Mesenchymal stem cell (in vitro differentiated cells and primary cell): ENCODE results near the gene AFF2.

Source experiments
- DNase-seq: peaks from one replicate; pipeline ENCODE4 v3.0.0-alpha.2; 2013
- H2AFZ ChIP-seq: one replicate; pipeline ENCODE4 v1.6.1; 2013; ENCODE audit warnings: low read depth, mild to moderate bottlenecking, control low read depth, inconsistent platforms, low read length, moderate library complexity
- H2AK5ac ChIP-seq: 2 replicates; pipeline ENCODE4 v1.6.1; 2013; ENCODE audit warnings: low read length, moderate library complexity, mild to moderate bottlenecking, inconsistent platforms; ENCODE audit not compliant: severe bottlenecking
- H2BK120ac ChIP-seq: one replicate; pipeline ENCODE4 v1.6.1; 2013; ENCODE audit warnings: low read depth, mild to moderate bottlenecking, inconsistent platforms, low read length, moderate library complexity
- H2BK12ac ChIP-seq, 2 experiments: one replicate each; pipeline ENCODE4 v1.6.1; 2013; ENCODE audit warnings: inconsistent platforms in 2 of 2, low read length in 2 of 2, mild to moderate bottlenecking in 2 of 2, moderate library complexity in 2 of 2, control low read depth in 1 of 2
- H2BK15ac ChIP-seq: one replicate; pipeline ENCODE4 v1.6.1; 2013; ENCODE audit warnings: mild to moderate bottlenecking, low read depth, inconsistent platforms; ENCODE audit not compliant: poor library complexity, severe bottlenecking
- H2BK5ac ChIP-seq: 2 replicates; pipeline ENCODE4 v1.6.1; 2013; ENCODE audit warnings: low read depth, mild to moderate bottlenecking, low read length, control low read depth, inconsistent platforms; ENCODE audit not compliant: poor library complexity, severe bottlenecking
- H3K14ac ChIP-seq, 2 experiments: one replicate each; pipeline ENCODE4 v1.6.1; 2013; ENCODE audit warnings: inconsistent platforms in 2 of 2, low read length in 2 of 2, control low read depth in 1 of 2, mild to moderate bottlenecking in 1 of 2, moderate library complexity in 1 of 2
- H3K18ac ChIP-seq, 2 experiments: one replicate each; pipeline ENCODE4 v1.6.1; 2013; ENCODE audit warnings: inconsistent platforms in 2 of 2, low read length in 2 of 2, control low read depth in 1 of 2, low read depth in 1 of 2, mild to moderate bottlenecking in 1 of 2
- H3K23ac ChIP-seq, 2 experiments: one replicate each; pipeline ENCODE4 v1.6.1; 2013; ENCODE audit warnings: inconsistent platforms in 2 of 2, low read length in 2 of 2, mild to moderate bottlenecking in 2 of 2, moderate library complexity in 2 of 2, control low read depth in 1 of 2
- H3K27ac ChIP-seq: 2 replicates; pipeline ENCODE4 v1.5.1; 2013; ENCODE audit warnings: mild to moderate bottlenecking, moderate library complexity, low read length, control low read depth, inconsistent platforms; ENCODE audit not compliant: poor library complexity, severe bottlenecking
- H3K27me3 ChIP-seq, 2 experiments: 2 replicates each; pipeline versions ENCODE4 v1.6.1 to v1.7.0; 2013; ENCODE audit warnings: low read length in 2 of 2, mild to moderate bottlenecking in 2 of 2, moderate library complexity in 2 of 2, control low read depth in 1 of 2, inconsistent platforms in 1 of 2; ENCODE audit not compliant: control insufficient read depth in 1 of 2, insufficient read depth in 1 of 2
- H3K36me3 ChIP-seq, 2 experiments: 2 replicates each; pipeline versions ENCODE4 v1.6.1 to v1.7.0; 2013; ENCODE audit warnings: low read length in 2 of 2, control low read depth in 1 of 2, inconsistent platforms in 1 of 2, low read depth in 1 of 2, mild to moderate bottlenecking in 1 of 2; ENCODE audit not compliant: insufficient read depth in 2 of 2, control insufficient read depth in 1 of 2
- H3K4ac ChIP-seq, 2 experiments: one replicate each; pipeline ENCODE4 v1.6.1; 2013; ENCODE audit warnings: inconsistent platforms in 2 of 2, low read length in 2 of 2, mild to moderate bottlenecking in 2 of 2, moderate library complexity in 2 of 2, control low read depth in 1 of 2, low read depth in 1 of 2
- H3K4me1 ChIP-seq: 2 replicates; pipeline ENCODE4 v1.6.1; 2013; ENCODE audit warnings: low read depth, low read length, control low read depth; ENCODE audit not compliant: control insufficient read depth, insufficient read depth
- H3K4me2 ChIP-seq: 2 replicates; pipeline ENCODE4 v1.6.1; 2013; ENCODE audit warnings: low read length, mild to moderate bottlenecking, inconsistent platforms; ENCODE audit not compliant: poor library complexity, severe bottlenecking
- H3K4me3 ChIP-seq, 2 experiments: 2 replicates each; pipeline versions ENCODE4 v1.5.1 to v1.7.0; 2013; ENCODE audit warnings: low read length in 2 of 2, mild to moderate bottlenecking in 2 of 2, control low read depth in 1 of 2, low read depth in 1 of 2; ENCODE audit not compliant: insufficient read depth in 1 of 2
- H3K79me1 ChIP-seq: replicated peaks from 2 replicates; pipeline ENCODE4 v1.6.1; 2013; ENCODE audit warnings: mild to moderate bottlenecking, control low read depth, low read length, inconsistent platforms; ENCODE audit not compliant: poor library complexity, severe bottlenecking
- H3K9ac ChIP-seq: 2 replicates; pipeline ENCODE4 v1.7.0; 2013; ENCODE audit warnings: mild to moderate bottlenecking, low read length, moderate library complexity
- H3K9me3 ChIP-seq: 2 replicates; pipeline ENCODE4 v1.7.0; 2013; ENCODE audit warnings: mild to moderate bottlenecking, low read length; ENCODE audit not compliant: control insufficient read depth
- H4K8ac ChIP-seq: one replicate; pipeline ENCODE4 v1.6.1; 2013; ENCODE audit warnings: inconsistent platforms, mild to moderate bottlenecking, low read length, moderate library complexity
- H4K91ac ChIP-seq: one replicate; pipeline ENCODE4 v1.6.1; 2013; ENCODE audit warnings: mild to moderate bottlenecking, low read length, inconsistent platforms
- WGBS: methylation state at CpG from one replicate; pipeline ENCODE4 v1.1.7; 2013; ENCODE audit warnings: mixed read lengths; 5-methylcytosine and 5-hydroxymethylcytosine counted together

Gene AFF2

GRCh38 chrX:148784856-148785255, 284.4 kb downstream of the AFF2 start:
- Histone ChIP-seq H3K4me3 (no peak overlapping the region), H3K36me3 (no peaks in the 10 kb centered on the region), H3K23ac (no peak overlapping the region), H3K4me2 (no peak overlapping the region), H3K4ac (no peak overlapping the region), H2AK5ac (no peak overlapping the region), H3K18ac (no peak overlapping the region), H4K91ac (no peak overlapping the region), H2BK5ac (no peak overlapping the region), H2AFZ (no peak overlapping the region), H3K9me3 (peaks cover 2% of the 10 kb centered on the region), H3K9ac (no peak overlapping the region), H2BK120ac (no peak overlapping the region), H4K8ac (no peak overlapping the region), H2BK15ac (no peak overlapping the region), H3K27me3 (no peaks in the 10 kb centered on the region), H3K4me1 (no peaks in the 10 kb centered on the region), H2BK12ac (no peak overlapping the region), H3K27ac (no peak overlapping the region), H3K14ac (no peak overlapping the region), H3K79me1 (no peaks in the 10 kb centered on the region)
- WGBS = 82% methylated on average over 5 of the region's 9 CpGs
- DNase-seq = no peak

- H2BK120ac ChIP-seq = no peak overlapping the region
- H4K91ac ChIP-seq = no peak overlapping the region
- no peak overlapping the region for H2AFZ ChIP-seq
- no peak overlapping the region for H3K4me3 ChIP-seq
- H3K27ac ChIP-seq = no peak overlapping the region
- H2AK5ac ChIP-seq = no peak overlapping the region
- H3K9me3 ChIP-seq = peaks cover 2% of the 10 kb centered on the region
- H3K9ac ChIP-seq = no peak overlapping the region
- H3K4me1 ChIP-seq = no peaks in the 10 kb centered on the region
- H3K36me3 ChIP-seq = no peaks in the 10 kb centered on the region
- no peak overlapping the region for H3K18ac ChIP-seq
- H2BK15ac ChIP-seq = no peak overlapping the region
- no peak overlapping the region for H3K23ac ChIP-seq
- no peak overlapping the region for H2BK5ac ChIP-seq
- no peak overlapping the region for H3K14ac ChIP-seq
- H3K4ac ChIP-seq = no peak overlapping the region
- no peak overlapping the region for H3K4me2 ChIP-seq
- no peak overlapping the region for H4K8ac ChIP-seq
- H3K79me1 ChIP-seq = no peaks in the 10 kb centered on the region
- DNase-seq = no peak
- H3K27me3 ChIP-seq = no peaks in the 10 kb centered on the region
- WGBS = no CpG with 5 or more reads among the region's 1 CpG
- H2BK12ac ChIP-seq = no peak overlapping the region
These were observed 284.8 kb downstream of the AFF2 start for GRCh38 chrX:148785256-148785655.

DNA sequence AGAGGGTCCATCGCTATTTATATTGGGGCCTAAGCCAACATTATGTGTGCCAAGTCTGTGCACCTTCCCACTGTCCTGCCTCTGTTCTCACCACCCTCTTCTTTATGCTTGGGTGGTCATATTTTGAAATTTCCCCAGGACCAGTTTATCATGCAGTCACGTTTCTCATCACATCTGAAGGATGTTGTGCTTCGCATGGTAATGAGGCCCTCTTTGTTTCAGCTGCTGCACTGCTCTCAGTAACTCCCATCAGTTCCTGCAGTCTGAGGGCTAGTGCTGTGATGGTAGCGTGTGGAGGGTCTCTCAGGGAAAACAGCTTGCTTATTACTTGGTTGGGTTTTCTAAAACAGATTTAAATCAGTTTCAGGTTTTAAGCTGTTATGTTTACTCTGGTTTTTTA, 288.0 kb downstream of the AFF2 start:
- Histone ChIP-seq H3K36me3 (no peaks in the 10 kb centered on the region), H4K91ac (no peak overlapping the region), H3K4me1 (no peaks in the 10 kb centered on the region), H3K9me3 (no peaks in the 10 kb centered on the region), H3K4ac (no peak overlapping the region), H3K9ac (no peak overlapping the region), H3K23ac (no peak overlapping the region), H3K14ac (no peak overlapping the region), H2AK5ac (no peak overlapping the region), H2BK12ac (no peak overlapping the region), H3K4me3 (no peak overlapping the region), H3K4me2 (no peak overlapping the region), H2AFZ (no peak overlapping the region), H2BK120ac (no peak overlapping the region), H2BK15ac (no peak overlapping the region), H4K8ac (no peak overlapping the region), H3K18ac (no peak overlapping the region), H2BK5ac (no peak overlapping the region), H3K27ac (no peak overlapping the region), H3K27me3 (no peaks in the 10 kb centered on the region), H3K79me1 (no peaks in the 10 kb centered on the region)
- no peak for DNase-seq
- 87% methylated on average over 4 of the region's 4 CpGs for WGBS

GRCh38 chrX:148794350-148794749, 293.9 kb downstream of the AFF2 start:
- H3K4me2 ChIP-seq = no peak overlapping the region
- no peak overlapping the region for H2BK15ac ChIP-seq
- H4K8ac ChIP-seq = no peak overlapping the region
- H2BK12ac ChIP-seq = no peak overlapping the region
- H3K27me3 ChIP-seq = no peaks in the 10 kb centered on the region
- H3K18ac ChIP-seq = no peak overlapping the region
- no peak overlapping the region for H2AK5ac ChIP-seq
- H3K23ac ChIP-seq = no peak overlapping the region
- H4K91ac ChIP-seq = no peak overlapping the region
- no peak overlapping the region for H2BK120ac ChIP-seq
- no peaks in the 10 kb centered on the region for H3K9me3 ChIP-seq
- no peak overlapping the region for H3K9ac ChIP-seq
- H3K4ac ChIP-seq = no peak overlapping the region
- no peaks in the 10 kb centered on the region for H3K36me3 ChIP-seq
- no peaks in the 10 kb centered on the region for H3K4me1 ChIP-seq
- H3K79me1 ChIP-seq = no peaks in the 10 kb centered on the region
- H3K27ac ChIP-seq = no peak overlapping the region
- H2BK5ac ChIP-seq = no peak overlapping the region
- DNase-seq = no peak
- no peak overlapping the region for H3K4me3 ChIP-seq
- no peak overlapping the region for H2AFZ ChIP-seq
- no peak overlapping the region for H3K14ac ChIP-seq
